H54 (cell line): Measurements from ENCODE around the gene RPH3AL.
"Not testable (repeated sequence)": the region's sequence is repeated elsewhere in the genome, so short reads cannot be mapped to it uniquely, and the experiment has no call there.

Experiments used
- DNase-seq: peaks from one replicate; pipeline ENCODE4 v3.0.0; 2011; ENCODE audit warnings: low spot score, mixed read lengths; ENCODE audit not compliant: insufficient read length
- FAIRE-seq: peaks from 3 replicates; lab custom pipeline; 2011; peaks lifted over from hg19 to GRCh38; lab: Jason Lieb, UNC
- POLR2A ChIP-seq: IDR thresholded peaks from 2 replicates; pipeline ENCODE4 v1.6.1; 2011; ENCODE audit warnings: low read depth, mild to moderate bottlenecking, low read length

RPH3AL gene

GRCh38 chr17:223723-224471, 128.7 kb downstream of the RPH3AL start:
- no peak for FAIRE-seq
- TF ChIP-seq POLR2A: no peak
- DNase-seq: no peak

- DNase-seq (no peak), FAIRE-seq (no peak)
- TF ChIP-seq POLR2A: no peak
These were observed 130.4 kb downstream of the RPH3AL start for GRCh38 chr17:222172-222571.

GRCh38 chr17:219696-220095, 132.9 kb downstream of the RPH3AL start:
- no peak for TF ChIP-seq POLR2A
- DNase-seq: no peak
- no peak for FAIRE-seq

GRCh38 chr17:218432-219110, 134.0 kb downstream of the RPH3AL start:
- DNase-seq: no peak
- FAIRE-seq: no peak
- no peak for TF ChIP-seq POLR2A

- DNase-seq (no peak), FAIRE-seq (no peak)
- no peak for TF ChIP-seq POLR2A
These were observed 136.0 kb downstream of the RPH3AL start for GRCh38 chr17:216625-217024.

- FAIRE-seq, DNase-seq: not testable (repeated sequence)
These were observed 136.8 kb downstream of the RPH3AL start for GRCh38 chr17:215563-216478.

- no peak for FAIRE-seq
- no peak for DNase-seq
- no peak for TF ChIP-seq POLR2A
These were observed 137.7 kb downstream of the RPH3AL start for GRCh38 chr17:214881-215331.

- FAIRE-seq: no peak
- TF ChIP-seq POLR2A: no peak
- DNase-seq: no peak
These were observed 139.1 kb downstream of the RPH3AL start for GRCh38 chr17:213286-214105.

GRCh38 chr17:210402-210801, 142.2 kb downstream of the RPH3AL start:
- DNase-seq (no peak), FAIRE-seq (no peak)
- no peak for TF ChIP-seq POLR2A

GRCh38 chr17:208429-208828, 144.2 kb downstream of the RPH3AL start:
- TF ChIP-seq POLR2A: no peak
- FAIRE-seq: no peak
- DNase-seq: no peak

- FAIRE-seq (no peak), DNase-seq (no peak)
- no peak for TF ChIP-seq POLR2A
These were observed 144.8 kb downstream of the RPH3AL start for GRCh38 chr17:207775-208174.

- TF ChIP-seq POLR2A: no peak
- FAIRE-seq: no peak
- no peak for DNase-seq
These were observed 145.6 kb downstream of the RPH3AL start for GRCh38 chr17:206941-207560.

- DNase-seq, FAIRE-seq: not testable (repeated sequence)
These were observed 146.1 kb downstream of the RPH3AL start for GRCh38 chr17:206484-206883.

GRCh38 chr17:205817-206216, 146.8 kb downstream of the RPH3AL start:
- FAIRE-seq (no peak), DNase-seq (no peak)

More at GRCh38 chr17:205817-206216, 146.8 kb downstream of the RPH3AL start:
- TF ChIP-seq POLR2A: no peak
